BLaER1 treated with 17β-estradiol and CSF1 and Interleukin-3, amounts not matched to agents 10 nM and 100 nM (cell line): Measurements from ENCODE around the gene NPLOC4.

ENCODE experiments used
- H3K27ac ChIP-seq, 11 experiments: shearing (Covaris generic); formaldehyde crosslinking; 2 replicates each; pipeline ENCODE4 v1.8.1; 2022
- H3K27me3 ChIP-seq, 11 experiments: shearing (Covaris generic); formaldehyde crosslinking; 2 replicates each; pipeline ENCODE4 v1.8.1; 2022
- H3K36me3 ChIP-seq, 11 experiments: shearing (Covaris generic); formaldehyde crosslinking; 2 replicates each; pipeline ENCODE4 v1.8.1; 2022
- H3K4me1 ChIP-seq, 10 experiments: shearing (Covaris generic); formaldehyde crosslinking; 2 replicates each; pipeline ENCODE4 v1.8.1; 2022
- H3K4me2 ChIP-seq, 11 experiments: shearing (Covaris generic); formaldehyde crosslinking; 2 replicates each; pipeline ENCODE4 v1.8.1; 2022
- H3K4me3 ChIP-seq, 10 experiments: shearing (Covaris generic); formaldehyde crosslinking; 2 replicates each; pipeline ENCODE4 v1.8.1; 2022
- H3K9ac ChIP-seq, 11 experiments: shearing (Covaris generic); formaldehyde crosslinking; 2 replicates each; pipeline ENCODE4 v1.8.1; 2022
- H3K9me3 ChIP-seq, 11 experiments: shearing (Covaris generic); formaldehyde crosslinking; replicated peaks in 1 of 11; 2 replicates each; pipeline ENCODE4 v1.8.1; 2022
- H4K20me1 ChIP-seq, 11 experiments: shearing (Covaris generic); formaldehyde crosslinking; 2 replicates each; pipeline ENCODE4 v1.8.1; 2022
- Cebpa-rat ChIP-seq, 11 experiments: shearing (Covaris generic); IDR thresholded peaks; 2 replicates each; pipeline ENCODE4 v1.8.1; 2022

NPLOC4 gene

DNA sequence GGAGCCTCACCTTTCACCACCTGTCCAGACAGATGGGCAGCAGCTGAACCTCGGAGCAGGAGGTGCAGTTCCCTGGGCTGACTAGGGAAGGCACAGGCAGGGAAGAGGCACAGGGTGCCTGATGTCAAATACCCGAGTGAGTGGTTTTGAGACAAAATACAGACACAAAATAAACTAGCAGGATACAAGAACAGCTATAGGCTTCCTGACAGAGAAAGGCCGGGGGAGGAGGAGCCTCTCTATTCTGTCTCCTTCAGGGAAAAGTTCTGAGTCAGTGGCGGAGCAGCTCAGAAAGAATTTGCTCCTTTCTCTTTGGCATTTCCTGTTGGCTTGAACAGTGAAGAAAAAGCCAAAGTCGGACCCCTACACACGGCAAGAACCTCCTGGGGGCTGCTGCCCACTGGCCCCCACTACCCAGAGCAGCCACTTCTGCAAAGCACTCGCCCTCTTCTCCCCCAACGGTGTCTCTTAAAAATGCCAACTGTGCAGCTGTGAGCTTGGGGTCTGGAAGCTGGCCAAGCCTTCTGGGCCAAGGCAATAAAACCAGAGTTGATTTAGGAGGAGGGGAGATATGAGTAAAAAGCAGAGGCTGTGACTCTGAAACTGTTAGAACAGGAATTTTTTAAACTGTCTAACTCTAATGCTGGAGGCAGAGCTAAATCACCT is 70.3 kb downstream of the NPLOC4 start:
- Histone ChIP-seq H3K9ac (peak overlapping the region; percentile 29 to 66 (median 49); a peak in 21 of 22 replicates), H4K20me1 (peaks cover 27 to 68% (median 61%) of the 10 kb centered on the region in 11 experiments; a peak in 20 of 22 replicates), H3K27ac (peak overlapping the region in 10 of 11 experiments; percentile 13 to 85 (median 49); a peak in 16 of 22 replicates), H3K4me2 (peak overlapping the region; percentile 52 to 87 (median 68)), H3K4me3 (0 out of 20 replicates have a peak overlapping the region, but pooled peaks of 1 of the 10 experiments have one; percentile 6), H3K36me3 (peaks cover 95 to 100% (median 99%) of the 10 kb centered on the region in 11 experiments), H3K9me3 (no peaks in the 10 kb centered on the region), H3K4me1 (peaks cover 26 to 72% (median 43%) of the 10 kb centered on the region in 10 experiments), H3K27me3 (no peaks in the 10 kb centered on the region)
- no peak for TF ChIP-seq Cebpa-rat (IDR thresholded peaks at IDR 0.05)

DNA sequence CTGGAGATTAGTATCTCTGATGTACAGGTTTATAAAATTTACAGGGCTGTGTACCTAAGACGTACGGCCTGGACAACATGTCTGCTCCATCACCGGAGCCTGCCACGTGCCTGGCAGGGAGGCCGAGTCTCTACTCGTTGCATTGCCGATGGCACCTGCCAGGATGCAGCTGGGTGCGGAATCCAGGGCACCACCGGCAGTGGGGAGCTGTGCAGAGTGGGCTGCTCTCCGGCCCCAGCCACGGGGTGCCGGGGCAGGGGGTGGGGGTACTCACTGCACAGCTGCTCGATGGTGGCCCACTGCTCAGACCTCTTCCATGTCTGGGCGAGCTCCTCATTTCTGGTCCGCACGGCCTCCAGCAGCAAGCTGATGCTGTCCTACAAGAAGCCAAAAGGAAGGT is 71.7 kb downstream of the NPLOC4 start:
- H3K4me1 ChIP-seq, result peaks cover 38 to 86% (median 56%) of the 10 kb centered on the region in 10 experiments
- no peaks in the 10 kb centered on the region for H3K27me3 ChIP-seq
- TF ChIP-seq Cebpa-rat (IDR thresholded peaks at IDR 0.05), result no peak
- peak overlapping the region in 2 of 11 experiments; percentile 39 to 40; a peak in 4 of 22 replicates for H3K4me2 ChIP-seq
- H3K4me3 ChIP-seq, result no peak overlapping the region
- peaks cover 21 to 66% (median 47%) of the 10 kb centered on the region in 11 experiments; a peak in 20 of 22 replicates for H4K20me1 ChIP-seq
- H3K9ac ChIP-seq, result 0 out of 22 replicates have a peak overlapping the region, but pooled peaks of 1 of the 11 experiments have one; percentile 46
- peaks cover 86 to 100% (median 98%) of the 10 kb centered on the region in 11 experiments for H3K36me3 ChIP-seq
- H3K27ac ChIP-seq, result peak overlapping the region in 3 of 11 experiments; percentile 60 to 85 (median 68); a peak in 4 of 22 replicates
- no peaks in the 10 kb centered on the region for H3K9me3 ChIP-seq

DNA sequence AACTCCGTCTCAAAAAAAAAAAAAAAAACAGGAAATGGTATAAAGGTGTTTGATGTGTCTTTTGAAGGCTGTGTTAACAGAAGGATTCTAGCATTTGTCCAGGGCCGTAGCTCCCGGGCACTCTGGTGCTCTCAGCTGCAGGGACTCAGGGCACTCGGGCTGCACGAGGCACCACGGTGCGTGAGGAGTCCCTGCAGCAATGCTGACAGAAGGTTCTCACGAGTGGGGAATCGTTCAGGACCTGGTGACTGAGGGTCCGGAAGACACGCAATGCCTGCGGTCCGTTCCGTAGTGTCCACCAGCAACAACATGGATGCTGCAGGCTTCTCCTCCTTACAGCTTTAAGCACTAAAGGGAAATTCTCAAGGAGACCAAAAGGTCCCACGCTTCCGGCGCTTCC is 72.1 kb downstream of the NPLOC4 start:
- Histone ChIP-seq H3K9me3 (no peaks in the 10 kb centered on the region), H3K4me1 (peaks cover 38 to 90% (median 58%) of the 10 kb centered on the region in 10 experiments), H3K4me2 (peak overlapping the region in 3 of 11 experiments; percentile 25 to 40 (median 39); a peak in 3 of 22 replicates), H3K27me3 (no peaks in the 10 kb centered on the region), H3K4me3 (no peak overlapping the region), H4K20me1 (peaks cover 21 to 64% (median 43%) of the 10 kb centered on the region in 11 experiments; a peak in 20 of 22 replicates), H3K36me3 (peaks cover 86 to 100% (median 98%) of the 10 kb centered on the region in 11 experiments), H3K9ac (peak overlapping the region in 2 of 11 experiments; percentile 17 to 46; a peak in 4 of 22 replicates), H3K27ac (peak overlapping the region in 4 of 11 experiments; percentile 1 to 85 (median 53); a peak in 7 of 22 replicates)
- no peak for TF ChIP-seq Cebpa-rat (IDR thresholded peaks at IDR 0.05)

DNA sequence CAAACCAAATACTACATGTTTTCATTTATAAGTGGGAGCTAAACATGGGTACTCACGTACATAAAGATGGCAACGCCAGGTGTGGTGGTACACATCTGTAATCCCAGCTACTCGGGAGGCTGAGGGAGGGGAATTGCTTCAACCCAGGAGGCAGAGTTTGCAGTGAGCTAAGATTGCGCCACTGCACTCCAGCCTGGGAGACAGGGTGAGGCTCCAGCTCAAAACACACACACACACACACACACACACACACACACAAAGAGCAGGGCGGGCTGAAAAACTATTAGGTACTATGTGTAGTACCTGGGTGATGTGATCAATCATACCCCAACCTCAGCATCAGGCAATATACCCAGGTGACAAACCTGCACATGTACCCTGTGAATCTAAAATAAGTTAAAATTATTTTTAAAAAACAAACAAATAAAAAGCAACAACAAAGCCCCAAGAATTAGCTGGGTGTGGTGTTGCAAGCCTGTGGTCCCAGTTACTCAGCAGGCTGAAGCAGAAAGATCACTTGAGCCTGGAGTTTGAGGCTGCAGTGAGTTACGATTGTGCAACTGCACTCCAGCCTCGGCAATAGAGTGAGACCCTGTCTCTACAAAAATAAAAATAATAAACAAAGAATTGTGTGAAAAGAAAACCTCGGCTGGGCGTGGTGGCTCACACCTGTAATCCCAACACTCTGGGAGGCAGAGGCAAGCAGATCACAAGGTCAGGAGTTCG is 72.9 kb downstream of the NPLOC4 start:
- Histone ChIP-seq H3K4me2 (peak overlapping the region in 3 of 11 experiments; percentile 25 to 40 (median 39); a peak in 4 of 22 replicates), H3K9me3 (no peaks in the 10 kb centered on the region), H3K27me3 (no peaks in the 10 kb centered on the region), H3K27ac (peak overlapping the region in 4 of 11 experiments; percentile 7 to 85 (median 53); a peak in 6 of 22 replicates), H3K4me3 (no peak overlapping the region), H3K36me3 (peaks cover 83 to 100% (median 98%) of the 10 kb centered on the region in 11 experiments), H4K20me1 (peaks cover 16 to 64% (median 39%) of the 10 kb centered on the region in 11 experiments; a peak in 20 of 22 replicates), H3K4me1 (peaks cover 38 to 98% (median 64%) of the 10 kb centered on the region in 10 experiments), H3K9ac (peak overlapping the region in 3 of 11 experiments; percentile 17 to 46 (median 21); a peak in 4 of 22 replicates)
- peak in 7 of 11 experiments; percentile 39 to 83 (median 58); a peak in 8 of 22 replicates for TF ChIP-seq Cebpa-rat (IDR thresholded peaks at IDR 0.05)

DNA sequence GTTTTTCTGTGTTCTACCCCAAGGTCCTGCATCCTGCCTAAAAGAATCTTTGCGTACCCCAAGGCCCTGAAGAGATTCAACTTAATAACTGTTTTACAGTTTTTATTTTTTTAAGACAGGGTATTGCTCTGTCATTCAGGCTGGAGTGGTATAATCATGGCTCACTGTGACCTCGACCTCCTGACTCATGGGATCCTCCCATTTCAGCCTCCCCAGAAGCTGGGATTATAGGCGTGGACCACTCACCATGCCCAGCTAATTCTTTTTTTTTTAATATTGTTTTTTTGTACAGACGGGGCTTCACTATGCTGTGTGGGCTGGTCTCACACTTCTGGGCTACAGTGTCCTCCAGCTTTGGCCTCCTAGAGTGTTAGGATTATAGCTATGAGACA is 75.4 kb downstream of the NPLOC4 start:
- Histone ChIP-seq H3K27me3 (no peaks in the 10 kb centered on the region), H3K4me3 (peak overlapping the region in 2 of 10 experiments; percentile 10 to 13; a peak in 1 of 20 replicates), H3K36me3 (peaks cover 78 to 100% (median 100%) of the 10 kb centered on the region in 11 experiments), H3K27ac (peak overlapping the region; percentile 12 to 85 (median 70); a peak in 19 of 22 replicates), H3K9me3 (no peaks in the 10 kb centered on the region), H3K4me1 (peaks cover 21 to 100% (median 59%) of the 10 kb centered on the region in 10 experiments), H3K9ac (peak overlapping the region; percentile 6 to 69 (median 50); a peak in 15 of 22 replicates), H3K4me2 (peak overlapping the region; percentile 15 to 85 (median 58); a peak in 20 of 22 replicates), H4K20me1 (peaks cover 13 to 64% (median 39%) of the 10 kb centered on the region in 11 experiments; a peak in 20 of 22 replicates)
- no peak for TF ChIP-seq Cebpa-rat (IDR thresholded peaks at IDR 0.05)

DNA sequence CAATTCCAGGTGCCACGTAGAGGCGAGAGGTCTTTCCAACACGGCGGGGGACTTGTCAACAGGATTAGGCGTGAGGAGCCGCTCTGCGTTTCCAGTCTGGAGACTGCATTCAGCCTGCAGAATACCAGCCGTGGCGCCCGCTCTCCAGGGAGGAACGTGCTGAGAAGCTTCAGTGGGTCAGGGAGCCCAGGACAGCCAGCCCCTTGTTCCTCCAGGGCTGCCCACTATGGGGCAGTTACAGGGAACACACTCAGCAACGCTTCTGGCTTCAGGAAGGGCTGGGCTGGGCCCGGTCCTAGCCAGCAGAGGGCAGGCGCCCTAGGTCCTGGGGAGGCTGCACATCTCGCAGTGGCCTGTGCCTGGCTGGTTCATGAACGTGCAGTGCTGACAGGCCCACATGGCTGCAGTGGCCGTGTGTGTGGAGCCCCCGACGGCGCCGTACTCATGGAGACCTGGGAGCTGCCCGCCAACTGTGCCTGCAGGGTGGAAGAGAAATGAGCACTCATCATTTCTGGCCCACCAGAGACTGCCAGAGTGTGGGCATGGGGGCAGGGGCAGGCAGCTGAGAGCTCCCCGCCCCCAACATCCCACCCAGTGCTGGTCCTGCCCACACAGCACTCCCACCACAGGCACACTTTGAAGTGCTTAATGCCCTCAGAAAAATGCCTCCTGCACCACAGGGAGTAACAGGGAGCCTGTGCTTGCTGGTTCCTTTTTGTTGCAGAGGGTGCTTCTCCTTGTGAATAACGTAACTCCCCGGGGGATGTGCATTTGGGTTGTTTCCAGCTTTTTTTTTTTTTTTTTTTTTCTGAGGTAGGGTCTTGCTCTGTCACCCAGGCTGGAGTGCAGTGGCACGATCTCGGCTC is 77.7 kb downstream of the NPLOC4 start:
- H3K27me3 ChIP-seq, result no peaks in the 10 kb centered on the region
- H3K4me1 ChIP-seq, result peaks cover 19 to 100% (median 56%) of the 10 kb centered on the region in 10 experiments
- no peaks in the 10 kb centered on the region for H3K9me3 ChIP-seq
- peaks cover 56 to 89% (median 84%) of the 10 kb centered on the region in 11 experiments for H3K36me3 ChIP-seq
- H3K4me2 ChIP-seq, result peak overlapping the region in 5 of 11 experiments; percentile 26 to 85 (median 78); a peak in 8 of 22 replicates
- peak overlapping the region in 2 of 11 experiments; percentile 3 to 9; a peak in 3 of 22 replicates for H3K9ac ChIP-seq
- no peak for TF ChIP-seq Cebpa-rat (IDR thresholded peaks at IDR 0.05)
- H3K27ac ChIP-seq, result peak overlapping the region in 4 of 11 experiments; percentile 11 to 85 (median 30); a peak in 6 of 22 replicates
- peaks cover 4 to 57% (median 38%) of the 10 kb centered on the region in 11 experiments; a peak in 20 of 22 replicates for H4K20me1 ChIP-seq
- H3K4me3 ChIP-seq, result no peak overlapping the region

DNA sequence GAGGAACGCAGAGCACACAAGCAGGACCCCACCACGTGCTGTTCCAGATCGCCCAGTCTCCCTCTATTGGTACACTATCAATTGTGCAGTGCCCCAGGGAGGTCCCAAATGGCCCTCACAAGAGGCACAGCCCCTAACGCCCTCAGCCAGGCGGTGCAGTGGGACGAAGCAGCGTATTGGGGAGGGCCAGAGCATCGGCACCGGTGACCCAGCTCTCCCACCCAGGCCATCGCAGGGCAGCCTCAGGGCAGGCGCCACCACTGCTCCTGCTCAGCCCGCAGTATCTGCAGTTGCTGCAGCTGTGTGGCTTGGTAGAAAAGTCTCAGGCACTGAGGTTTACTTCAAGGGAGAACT is 78.8 kb downstream of the NPLOC4 start:
- Histone ChIP-seq H3K9ac (peak overlapping the region in 1 of 11 experiments; percentile 9; a peak in 1 of 22 replicates), H3K36me3 (peaks cover 46 to 78% (median 73%) of the 10 kb centered on the region in 11 experiments), H3K27me3 (no peaks in the 10 kb centered on the region), H3K27ac (0 out of 22 replicates have a peak overlapping the region, but pooled peaks of 1 of the 11 experiments have one; percentile 0), H3K4me3 (no peak overlapping the region), H3K4me2 (peak overlapping the region in 3 of 11 experiments; percentile 75 to 90 (median 82); a peak in 2 of 22 replicates), H3K9me3 (no peaks in the 10 kb centered on the region), H3K4me1 (peaks cover 30 to 100% (median 61%) of the 10 kb centered on the region in 10 experiments), H4K20me1 (peaks cover 4 to 66% (median 38%) of the 10 kb centered on the region in 11 experiments; a peak in 20 of 22 replicates)
- no peak for TF ChIP-seq Cebpa-rat (IDR thresholded peaks at IDR 0.05)
